ENCODE results near the gene ZFYVE21.

ZFYVE21 gene

GRCh38 chr14:103692871-103693270 is 22.7 kb upstream of the ZFYVE21 start:
- no peak for FAIRE-seq

GRCh38 chr14:103693515-103693914 is 22.1 kb upstream of the ZFYVE21 start:
- no peak for FAIRE-seq

GRCh38 chr14:103694572-103695026 is 21.0 kb upstream of the ZFYVE21 start:
- no peak for FAIRE-seq

GRCh38 chr14:103695296-103696069 is 20.1 kb upstream of the ZFYVE21 start:
- FAIRE-seq: no peak

GRCh38 chr14:103696070-103696402 is 19.6 kb upstream of the ZFYVE21 start:
- FAIRE-seq: no peak

GRCh38 chr14:103696466-103697071 is 19.0 kb upstream of the ZFYVE21 start:
- FAIRE-seq: no peak

- FAIRE-seq: no peak
Measured at GRCh38 chr14:103697206-103697602, 18.4 kb upstream of the ZFYVE21 start.

- FAIRE-seq: no peak
Measured at GRCh38 chr14:103697603-103698379, 17.8 kb upstream of the ZFYVE21 start.

GRCh38 chr14:103698380-103699260 is 17.0 kb upstream of the ZFYVE21 start:
- no peak for FAIRE-seq

GRCh38 chr14:103699261-103699661 is 16.3 kb upstream of the ZFYVE21 start:
- FAIRE-seq: no peak

- no peak for FAIRE-seq
Measured at GRCh38 chr14:103699901-103700752, 15.5 kb upstream of the ZFYVE21 start.

GRCh38 chr14:103700753-103701490 is 14.7 kb upstream of the ZFYVE21 start:
- no peak for FAIRE-seq

- FAIRE-seq: no peak
Measured at GRCh38 chr14:103702095-103702494, 13.5 kb upstream of the ZFYVE21 start.

- no peak for FAIRE-seq
Measured at GRCh38 chr14:103702497-103703432, 12.8 kb upstream of the ZFYVE21 start.

GRCh38 chr14:103703433-103704385 is 11.9 kb upstream of the ZFYVE21 start:
- no peak for FAIRE-seq

- no peak for FAIRE-seq
Measured at GRCh38 chr14:103704708-103705107, 10.9 kb upstream of the ZFYVE21 start.

GRCh38 chr14:103705118-103705503 is 10.5 kb upstream of the ZFYVE21 start:
- FAIRE-seq: no peak

GRCh38 chr14:103705504-103706284 is 9.9 kb upstream of the ZFYVE21 start:
- FAIRE-seq: no peak
